Measurements from ENCODE around the gene KCTD10.

DNA sequence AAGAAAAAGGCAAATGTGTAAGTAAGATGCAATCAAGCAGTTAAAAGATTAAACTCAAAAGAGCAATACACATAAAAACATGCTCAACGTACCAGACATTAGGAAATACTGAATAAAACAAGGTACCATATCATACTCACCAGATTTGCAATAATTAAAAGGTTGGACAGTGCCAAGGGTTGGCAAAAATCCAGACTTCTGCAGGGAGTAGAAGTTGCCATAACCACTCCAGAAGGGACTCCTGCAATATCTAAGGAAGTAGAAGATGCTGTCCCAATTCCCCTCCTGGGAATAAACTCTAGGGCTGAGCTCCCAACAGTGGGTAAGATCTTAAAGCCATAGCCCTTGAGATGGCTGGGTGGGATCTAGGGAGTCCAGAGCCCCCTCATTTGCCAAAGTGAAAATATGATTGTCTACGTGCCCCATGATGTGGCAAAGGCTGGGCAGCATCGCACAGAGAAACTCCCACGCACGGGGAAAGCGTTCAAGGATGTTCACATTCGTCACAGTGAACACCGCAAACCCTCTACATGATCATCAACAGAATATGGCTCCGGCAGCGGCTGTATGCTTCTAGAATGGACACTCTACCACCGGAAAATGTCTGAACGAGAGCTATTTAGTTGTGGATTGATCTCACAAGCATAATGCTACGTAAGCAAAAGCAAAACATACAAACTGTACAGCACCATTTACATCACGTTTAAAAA lies 12.3 kb downstream of the KCTD10 start:
- TF ChIP-seq POU2F2 (IDR thresholded peaks at IDR 0.05; ENCODE audit: borderline replicate concordance, low read depth, low read length) (no peak), EZH2 (IDR thresholded peaks at IDR 0.05; ENCODE audit: borderline replicate concordance, control insufficient read depth, low read depth, low read length) (no peak), CEBPB (IDR thresholded peaks at IDR 0.05; ENCODE audit: borderline replicate concordance in 1 of 2, low read depth in 2 of 2, low read length in 2 of 2) (no peak), NR2C1 (IDR thresholded peaks at IDR 0.05) (no peak), FOXM1 (IDR thresholded peaks at IDR 0.05; ENCODE audit: low read depth, low read length) (no peak)
- TF ChIP-seq, protein P1, sequence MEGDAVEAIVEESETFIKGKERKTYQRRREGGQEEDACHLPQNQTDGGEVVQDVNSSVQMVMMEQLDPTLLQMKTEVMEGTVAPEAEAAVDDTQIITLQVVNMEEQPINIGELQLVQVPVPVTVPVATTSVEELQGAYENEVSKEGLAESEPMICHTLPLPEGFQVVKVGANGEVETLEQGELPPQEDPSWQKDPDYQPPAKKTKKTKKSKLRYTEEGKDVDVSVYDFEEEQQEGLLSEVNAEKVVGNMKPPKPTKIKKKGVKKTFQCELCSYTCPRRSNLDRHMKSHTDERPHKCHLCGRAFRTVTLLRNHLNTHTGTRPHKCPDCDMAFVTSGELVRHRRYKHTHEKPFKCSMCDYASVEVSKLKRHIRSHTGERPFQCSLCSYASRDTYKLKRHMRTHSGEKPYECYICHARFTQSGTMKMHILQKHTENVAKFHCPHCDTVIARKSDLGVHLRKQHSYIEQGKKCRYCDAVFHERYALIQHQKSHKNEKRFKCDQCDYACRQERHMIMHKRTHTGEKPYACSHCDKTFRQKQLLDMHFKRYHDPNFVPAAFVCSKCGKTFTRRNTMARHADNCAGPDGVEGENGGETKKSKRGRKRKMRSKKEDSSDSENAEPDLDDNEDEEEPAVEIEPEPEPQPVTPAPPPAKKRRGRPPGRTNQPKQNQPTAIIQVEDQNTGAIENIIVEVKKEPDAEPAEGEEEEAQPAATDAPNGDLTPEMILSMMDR (IDR thresholded peaks at IDR 0.05 in 2 of 3, conservative IDR thresholded peaks at IDR 0.05 in 1 of 3; ENCODE audit: control insufficient read depth in 2 of 3, extremely low read depth in 1 of 3, insufficient read depth in 1 of 3, low read depth in 3 of 3, low read length in 3 of 3), result no peak
- TF ChIP-seq, protein P2, sequence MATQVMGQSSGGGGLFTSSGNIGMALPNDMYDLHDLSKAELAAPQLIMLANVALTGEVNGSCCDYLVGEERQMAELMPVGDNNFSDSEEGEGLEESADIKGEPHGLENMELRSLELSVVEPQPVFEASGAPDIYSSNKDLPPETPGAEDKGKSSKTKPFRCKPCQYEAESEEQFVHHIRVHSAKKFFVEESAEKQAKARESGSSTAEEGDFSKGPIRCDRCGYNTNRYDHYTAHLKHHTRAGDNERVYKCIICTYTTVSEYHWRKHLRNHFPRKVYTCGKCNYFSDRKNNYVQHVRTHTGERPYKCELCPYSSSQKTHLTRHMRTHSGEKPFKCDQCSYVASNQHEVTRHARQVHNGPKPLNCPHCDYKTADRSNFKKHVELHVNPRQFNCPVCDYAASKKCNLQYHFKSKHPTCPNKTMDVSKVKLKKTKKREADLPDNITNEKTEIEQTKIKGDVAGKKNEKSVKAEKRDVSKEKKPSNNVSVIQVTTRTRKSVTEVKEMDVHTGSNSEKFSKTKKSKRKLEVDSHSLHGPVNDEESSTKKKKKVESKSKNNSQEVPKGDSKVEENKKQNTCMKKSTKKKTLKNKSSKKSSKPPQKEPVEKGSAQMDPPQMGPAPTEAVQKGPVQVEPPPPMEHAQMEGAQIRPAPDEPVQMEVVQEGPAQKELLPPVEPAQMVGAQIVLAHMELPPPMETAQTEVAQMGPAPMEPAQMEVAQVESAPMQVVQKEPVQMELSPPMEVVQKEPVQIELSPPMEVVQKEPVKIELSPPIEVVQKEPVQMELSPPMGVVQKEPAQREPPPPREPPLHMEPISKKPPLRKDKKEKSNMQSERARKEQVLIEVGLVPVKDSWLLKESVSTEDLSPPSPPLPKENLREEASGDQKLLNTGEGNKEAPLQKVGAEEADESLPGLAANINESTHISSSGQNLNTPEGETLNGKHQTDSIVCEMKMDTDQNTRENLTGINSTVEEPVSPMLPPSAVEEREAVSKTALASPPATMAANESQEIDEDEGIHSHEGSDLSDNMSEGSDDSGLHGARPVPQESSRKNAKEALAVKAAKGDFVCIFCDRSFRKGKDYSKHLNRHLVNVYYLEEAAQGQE (IDR thresholded peaks at IDR 0.05; ENCODE audit: low read depth, low read length), result no peak
